Liver (tissue), 9 donors: ENCODE data around the gene CYP2S1. TPM values are rescaled to one million over a fixed set of nuclear protein-coding genes. Genes with fewer than 3 reads are reported as not detected.

Experiments used
- DNase-seq: peaks from one replicate; pipeline ENCODE4 v3.0.0-alpha.2; 2017; ENCODE audit warnings: low spot score
- H3K27ac ChIP-seq, 2 donors: one replicate each; pipeline ENCODE4 v1.7.0; 2013; ENCODE audit warnings: inconsistent platforms in 2 of 2, low read length in 2 of 2, control low read depth in 1 of 2, low read depth in 1 of 2, mild to moderate bottlenecking in 1 of 2
- H3K27me3 ChIP-seq, 4 donors: one replicate each; pipeline versions ENCODE4 v1.6.1 to v1.7.0; 2013; ENCODE audit warnings: low read length in 3 of 4, inconsistent platforms in 1 of 4, mild to moderate bottlenecking in 1 of 4, moderate library complexity in 1 of 4; ENCODE audit not compliant: control insufficient read depth in 4 of 4, insufficient read depth in 4 of 4
- H3K36me3 ChIP-seq, 4 donors: one replicate each; pipeline versions ENCODE4 v1.6.1 to v1.7.0; 2013; ENCODE audit warnings: low read length in 3 of 4, mild to moderate bottlenecking in 3 of 4, low read depth in 1 of 4, moderate library complexity in 1 of 4; ENCODE audit not compliant: control insufficient read depth in 4 of 4, insufficient read depth in 3 of 4
- H3K4me1 ChIP-seq, 4 donors: one replicate each; pipeline versions ENCODE4 v1.6.1 to v1.7.0; 2013; ENCODE audit warnings: low read length in 3 of 4, mild to moderate bottlenecking in 3 of 4, moderate library complexity in 1 of 4; ENCODE audit not compliant: control insufficient read depth in 4 of 4, insufficient read depth in 4 of 4
- H3K4me3 ChIP-seq, 3 donors: one replicate each; pipeline versions ENCODE4 v1.6.1 to v1.7.0; 2013; ENCODE audit warnings: low read length in 3 of 3, control low read depth in 1 of 3, low read depth in 1 of 3, mild to moderate bottlenecking in 1 of 3
- H3K9ac ChIP-seq, 2 donors: one replicate each; pipeline ENCODE4 v1.7.0; 2013; ENCODE audit warnings: low read length in 2 of 2, mild to moderate bottlenecking in 2 of 2, moderate library complexity in 2 of 2, control low read depth in 1 of 2, low read depth in 1 of 2
- H3K9me3 ChIP-seq, 4 donors: one replicate each; pipeline versions ENCODE4 v1.6.1 to v1.7.0; 2013; ENCODE audit warnings: low read length in 3 of 4; ENCODE audit not compliant: control insufficient read depth in 4 of 4
- GABPA ChIP-seq, 2 donors: IDR thresholded peaks in 1 of 2; conservative IDR thresholded peaks in 1 of 2; 2 replicates each; pipeline ENCODE4 v1.6.1; 2016; ENCODE audit warnings: antibody characterized with exemption in 2 of 2, mild to moderate bottlenecking in 1 of 2, moderate library complexity in 1 of 2
- HNF4G ChIP-seq: IDR thresholded peaks from 2 replicates; pipeline ENCODE4 v1.6.1; 2016; ENCODE audit warnings: antibody characterized with exemption
- JUND ChIP-seq, 2 donors: IDR thresholded peaks; 2 replicates each; pipeline ENCODE4 v1.6.1; 2016; ENCODE audit warnings: antibody characterized with exemption in 2 of 2
- RAD21 ChIP-seq, 2 donors: IDR thresholded peaks; 2 replicates each; pipeline ENCODE4 v1.6.1; 2016; ENCODE audit warnings: antibody characterized with exemption in 2 of 2, mild to moderate bottlenecking in 2 of 2
- RXRA ChIP-seq, 2 donors: IDR thresholded peaks; 2 replicates each; pipeline ENCODE4 v1.6.1; 2017 to 2018; ENCODE audit warnings: antibody characterized with exemption in 2 of 2, mild to moderate bottlenecking in 1 of 2
- SP1 ChIP-seq: IDR thresholded peaks from 2 replicates; pipeline ENCODE4 v1.6.1; 2018; ENCODE audit warnings: antibody characterized with exemption, mild to moderate bottlenecking
- TAF1 ChIP-seq: conservative IDR thresholded peaks from 2 replicates; pipeline ENCODE4 v1.6.1; 2016; ENCODE audit warnings: antibody characterized with exemption, mild to moderate bottlenecking
- YY1 ChIP-seq: IDR thresholded peaks from 2 replicates; pipeline ENCODE4 v1.6.1; 2016; ENCODE audit warnings: antibody characterized with exemption, mild to moderate bottlenecking
- WGBS: extraction: QIAGEN DNeasy Blood & Tissue Kit; methylation state at CpG from one replicate; pipeline ENCODE4 v1.1.7; 2013; 5-methylcytosine and 5-hydroxymethylcytosine counted together
- polyA plus RNA-seq, 2 donors: library from polyadenylated mRNA; stranded (reverse) in 1 of 2; unstranded in 1 of 2; fragments of 200-250 nt in 1 of 2; fragments of >200 nt in 1 of 2; fragmentation: Nextera tagmentation in 1 of 2; extraction: Ambion mirVana in 1 of 2; gene quantifications; one replicate each; pipeline versions ENCODE4 v1.2.1 to v1.2.3, GENCODE V29; 2013 to 2015
- total RNA-seq, 2 donors: library from RNA; depleted of rRNA; stranded (reverse); fragments of >200 nt; gene quantifications; one replicate each; pipeline ENCODE4 v1.2.3, GENCODE V29; 2014
- TF ChIP-seq, protein P1 (sequence below): IDR thresholded peaks from 2 replicates; pipeline ENCODE4 v1.6.1; 2016; ENCODE audit warnings: antibody characterized with exemption, mild to moderate bottlenecking
- TF ChIP-seq, protein P2 (sequence below): fragments of 150-350 bp; IDR thresholded peaks from 2 replicates; pipeline ENCODE4 v1.5.1; 2017; ENCODE audit warnings: improper control_type of control experiment, low read depth, low read length; ENCODE audit not compliant: missing input control
- donor health status: healthy.
- donor health status: healthy.
- donor health status: healthy.
- donor health status: healthy.
- donor health status: healthy.

The CYP2S1 gene, protein sequence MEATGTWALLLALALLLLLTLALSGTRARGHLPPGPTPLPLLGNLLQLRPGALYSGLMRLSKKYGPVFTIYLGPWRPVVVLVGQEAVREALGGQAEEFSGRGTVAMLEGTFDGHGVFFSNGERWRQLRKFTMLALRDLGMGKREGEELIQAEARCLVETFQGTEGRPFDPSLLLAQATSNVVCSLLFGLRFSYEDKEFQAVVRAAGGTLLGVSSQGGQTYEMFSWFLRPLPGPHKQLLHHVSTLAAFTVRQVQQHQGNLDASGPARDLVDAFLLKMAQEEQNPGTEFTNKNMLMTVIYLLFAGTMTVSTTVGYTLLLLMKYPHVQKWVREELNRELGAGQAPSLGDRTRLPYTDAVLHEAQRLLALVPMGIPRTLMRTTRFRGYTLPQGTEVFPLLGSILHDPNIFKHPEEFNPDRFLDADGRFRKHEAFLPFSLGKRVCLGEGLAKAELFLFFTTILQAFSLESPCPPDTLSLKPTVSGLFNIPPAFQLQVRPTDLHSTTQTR
- total RNA-seq (1 to 10 TPM; 1.4 to 1.6 TPM), polyA plus RNA-seq (1 to 10 TPM in 1 of 2 donors, under 1 TPM in 1; 0.35 to 1.9 TPM)

DNA sequence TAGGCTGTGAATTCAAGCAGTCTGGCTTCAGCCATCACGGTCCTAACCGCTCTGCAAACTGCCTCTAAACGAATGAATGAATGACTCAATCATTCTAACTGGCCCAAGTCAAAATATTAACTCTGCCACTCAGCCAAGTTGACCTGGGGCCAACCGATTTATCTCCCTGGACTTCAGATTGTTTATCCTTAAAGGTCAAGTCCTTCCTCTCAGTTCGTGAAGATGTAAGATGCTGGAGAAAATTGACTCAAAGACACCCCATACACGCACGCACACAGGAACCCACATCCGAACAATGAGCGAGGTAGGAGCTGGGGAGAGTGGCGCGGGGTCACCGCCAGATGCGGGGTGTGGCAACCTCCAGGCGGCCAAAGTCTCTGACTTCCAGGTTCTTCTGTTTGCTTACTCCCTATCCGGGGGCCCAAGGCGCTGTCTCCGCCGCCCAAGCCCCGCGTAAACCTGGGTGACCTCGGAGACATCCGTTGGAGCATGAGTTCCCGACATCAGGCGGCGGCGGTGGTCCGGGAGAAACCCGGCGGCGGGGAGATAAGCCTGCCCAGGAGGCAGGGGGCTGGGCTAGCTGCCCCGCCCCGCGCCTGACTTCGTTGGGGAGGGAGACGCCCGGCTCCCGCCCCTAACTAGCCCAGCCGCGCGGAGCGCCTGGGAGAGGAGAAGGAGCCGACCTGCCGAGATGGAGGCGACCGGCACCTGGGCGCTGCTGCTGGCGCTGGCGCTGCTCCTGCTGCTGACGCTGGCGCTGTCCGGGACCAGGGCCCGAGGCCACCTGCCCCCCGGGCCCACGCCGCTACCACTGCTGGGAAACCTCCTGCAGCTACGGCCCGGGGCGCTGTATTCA lies at the start of gene CYP2S1:
Gene CYP2S1 (plus strand): TSS at position 646 of the 856 bp plus-strand sequence. CDS start 46 bp downstream, at position 692.
- no peak for DNase-seq
- no peaks in the 10 kb centered on the region for H3K9me3 ChIP-seq
- peaks cover 0 to 2% (median 1%) of the 10 kb centered on the region in 4 donors for H3K27me3 ChIP-seq
- peak within 1 kb of the TSS in 1 of 3 donors; percentile 22 for H3K4me3 ChIP-seq
- TF ChIP-seq HNF4G = no peak
- TF ChIP-seq JUND (IDR thresholded peaks at IDR 0.05) = no peak
- TF ChIP-seq TAF1 = no peak
- TF ChIP-seq, protein P1, sequence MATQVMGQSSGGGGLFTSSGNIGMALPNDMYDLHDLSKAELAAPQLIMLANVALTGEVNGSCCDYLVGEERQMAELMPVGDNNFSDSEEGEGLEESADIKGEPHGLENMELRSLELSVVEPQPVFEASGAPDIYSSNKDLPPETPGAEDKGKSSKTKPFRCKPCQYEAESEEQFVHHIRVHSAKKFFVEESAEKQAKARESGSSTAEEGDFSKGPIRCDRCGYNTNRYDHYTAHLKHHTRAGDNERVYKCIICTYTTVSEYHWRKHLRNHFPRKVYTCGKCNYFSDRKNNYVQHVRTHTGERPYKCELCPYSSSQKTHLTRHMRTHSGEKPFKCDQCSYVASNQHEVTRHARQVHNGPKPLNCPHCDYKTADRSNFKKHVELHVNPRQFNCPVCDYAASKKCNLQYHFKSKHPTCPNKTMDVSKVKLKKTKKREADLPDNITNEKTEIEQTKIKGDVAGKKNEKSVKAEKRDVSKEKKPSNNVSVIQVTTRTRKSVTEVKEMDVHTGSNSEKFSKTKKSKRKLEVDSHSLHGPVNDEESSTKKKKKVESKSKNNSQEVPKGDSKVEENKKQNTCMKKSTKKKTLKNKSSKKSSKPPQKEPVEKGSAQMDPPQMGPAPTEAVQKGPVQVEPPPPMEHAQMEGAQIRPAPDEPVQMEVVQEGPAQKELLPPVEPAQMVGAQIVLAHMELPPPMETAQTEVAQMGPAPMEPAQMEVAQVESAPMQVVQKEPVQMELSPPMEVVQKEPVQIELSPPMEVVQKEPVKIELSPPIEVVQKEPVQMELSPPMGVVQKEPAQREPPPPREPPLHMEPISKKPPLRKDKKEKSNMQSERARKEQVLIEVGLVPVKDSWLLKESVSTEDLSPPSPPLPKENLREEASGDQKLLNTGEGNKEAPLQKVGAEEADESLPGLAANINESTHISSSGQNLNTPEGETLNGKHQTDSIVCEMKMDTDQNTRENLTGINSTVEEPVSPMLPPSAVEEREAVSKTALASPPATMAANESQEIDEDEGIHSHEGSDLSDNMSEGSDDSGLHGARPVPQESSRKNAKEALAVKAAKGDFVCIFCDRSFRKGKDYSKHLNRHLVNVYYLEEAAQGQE = no peak
- TF ChIP-seq YY1 = no peak
- TF ChIP-seq GABPA (IDR thresholded peaks at IDR 0.05 in 1 of 2, conservative IDR thresholded peaks at IDR 0.05 in 1 of 2) = no peak
- no peak for TF ChIP-seq RXRA (IDR thresholded peaks at IDR 0.05)
- H3K4me1 ChIP-seq = peaks cover 0 to 13% (median 1%) of the 10 kb centered on the region in 4 donors
- H3K36me3 ChIP-seq = no peaks in the 10 kb centered on the region
- 4% methylated on average over 58 of the region's 58 CpGs for whole genome bisulfite sequencing
- H3K9ac ChIP-seq = no peak within 1 kb of the TSS
- H3K27ac ChIP-seq = no peak within 1 kb of the TSS

DNA sequence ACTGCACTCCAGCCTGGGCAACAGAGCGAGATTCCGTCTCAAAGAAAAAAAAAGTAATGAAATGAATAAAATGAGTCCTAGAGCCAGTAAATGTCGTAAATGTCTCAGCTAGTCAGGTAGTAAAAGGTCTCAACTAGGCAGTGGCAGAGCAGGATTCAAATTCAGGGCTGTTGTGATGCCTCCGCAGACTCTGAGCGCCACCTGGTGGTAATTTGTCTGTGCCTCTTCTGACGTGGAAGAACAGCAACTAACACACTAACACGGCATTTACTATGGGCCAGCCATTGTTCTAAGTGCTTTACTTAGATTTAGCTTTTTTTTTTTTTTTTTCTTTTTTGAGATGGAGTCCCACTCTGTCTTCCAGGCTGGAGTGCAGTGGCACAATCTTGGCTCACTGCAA lies 48.6 kb upstream of the CYP2S1 start:
- no peak for TF ChIP-seq SP1
- TF ChIP-seq RAD21 (IDR thresholded peaks at IDR 0.05) = peak; percentile 96
- peak; percentile 19 for TF ChIP-seq YY1
- TF ChIP-seq RXRA (IDR thresholded peaks at IDR 0.05) = peak in 1 of 2 donors; percentile 31
- TF ChIP-seq, protein P2, sequence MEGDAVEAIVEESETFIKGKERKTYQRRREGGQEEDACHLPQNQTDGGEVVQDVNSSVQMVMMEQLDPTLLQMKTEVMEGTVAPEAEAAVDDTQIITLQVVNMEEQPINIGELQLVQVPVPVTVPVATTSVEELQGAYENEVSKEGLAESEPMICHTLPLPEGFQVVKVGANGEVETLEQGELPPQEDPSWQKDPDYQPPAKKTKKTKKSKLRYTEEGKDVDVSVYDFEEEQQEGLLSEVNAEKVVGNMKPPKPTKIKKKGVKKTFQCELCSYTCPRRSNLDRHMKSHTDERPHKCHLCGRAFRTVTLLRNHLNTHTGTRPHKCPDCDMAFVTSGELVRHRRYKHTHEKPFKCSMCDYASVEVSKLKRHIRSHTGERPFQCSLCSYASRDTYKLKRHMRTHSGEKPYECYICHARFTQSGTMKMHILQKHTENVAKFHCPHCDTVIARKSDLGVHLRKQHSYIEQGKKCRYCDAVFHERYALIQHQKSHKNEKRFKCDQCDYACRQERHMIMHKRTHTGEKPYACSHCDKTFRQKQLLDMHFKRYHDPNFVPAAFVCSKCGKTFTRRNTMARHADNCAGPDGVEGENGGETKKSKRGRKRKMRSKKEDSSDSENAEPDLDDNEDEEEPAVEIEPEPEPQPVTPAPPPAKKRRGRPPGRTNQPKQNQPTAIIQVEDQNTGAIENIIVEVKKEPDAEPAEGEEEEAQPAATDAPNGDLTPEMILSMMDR = peak; percentile 95
- Histone ChIP-seq H3K9ac (no peak overlapping the region), H3K27ac (no peak overlapping the region), H3K36me3 (no peaks in the 10 kb centered on the region), H3K4me3 (no peak overlapping the region), H3K4me1 (peaks cover 0 to 6% (median 2%) of the 10 kb centered on the region in 4 donors), H3K27me3 (no peaks in the 10 kb centered on the region), H3K9me3 (no peaks in the 10 kb centered on the region)
- DNase-seq = peak; percentile 79
- WGBS = 26% methylated on average over 7 of the region's 7 CpGs
